SK-N-MC (cell line): ENCODE measurements around the gene ID3.
A peak's percentile ranks its signal among the peaks of the same experiment; 100 is the strongest.
"Not testable (repeated sequence)": the region's sequence is repeated elsewhere in the genome, so short reads cannot be mapped to it uniquely, and the experiment has no call there.

Experiments used
- DNase-seq: peaks from one replicate; pipeline ENCODE4 v3.0.0-alpha.2; 2011; ENCODE audit warnings: low read depth, low spot score
- H3K27ac ChIP-seq: fragments of 200-600 bp; sonication (generic); 2 replicates; pipeline ENCODE4 v1.5.1; 2016; ENCODE audit warnings: mixed run types
- H3K36me3 ChIP-seq: fragments of 200-600 bp; sonication (generic); 2 replicates; pipeline ENCODE4 v1.6.1; 2017; ENCODE audit warnings: antibody characterized with exemption, low read length, mixed read lengths; ENCODE audit not compliant: insufficient read depth
- H3K4me3 ChIP-seq: fragments of 200-600 bp; sonication (generic); 2 replicates; pipeline ENCODE4 v1.5.1; 2016
- H3K9ac ChIP-seq: fragments of 200-600 bp; sonication (generic); 2 replicates; pipeline ENCODE4 v1.8.0; 2017; ENCODE audit warnings: mixed run types, mixed read lengths; ENCODE audit not compliant: insufficient read length
- H3K9me3 ChIP-seq: fragments of 200-600 bp; sonication (generic); 2 replicates; pipeline ENCODE4 v1.6.1; 2017; ENCODE audit warnings: low read depth, mild to moderate bottlenecking, antibody characterized with exemption, low read length, moderate library complexity, mixed read lengths
- EZH2 ChIP-seq: fragments of 200-600 bp; sonication (generic); IDR thresholded peaks from one replicate; pipeline ENCODE4 v1.6.1; 2017; ENCODE audit warnings: antibody characterized with exemption
- FOXP2 ChIP-seq: optimal IDR thresholded peaks from 2 replicates; pipeline ENCODE3; 2011; ENCODE audit warnings: mild to moderate bottlenecking, moderate library complexity; ENCODE audit not compliant: insufficient read depth; ENCODE audit errors: extremely low read length, control extremely low read depth
- POLR2AphosphoS5 ChIP-seq: IDR thresholded peaks from 2 replicates; pipeline ENCODE4 v1.6.1; 2012; ENCODE audit warnings: mild to moderate bottlenecking, low read depth, low read length, borderline replicate concordance

ID3 gene

DNA sequence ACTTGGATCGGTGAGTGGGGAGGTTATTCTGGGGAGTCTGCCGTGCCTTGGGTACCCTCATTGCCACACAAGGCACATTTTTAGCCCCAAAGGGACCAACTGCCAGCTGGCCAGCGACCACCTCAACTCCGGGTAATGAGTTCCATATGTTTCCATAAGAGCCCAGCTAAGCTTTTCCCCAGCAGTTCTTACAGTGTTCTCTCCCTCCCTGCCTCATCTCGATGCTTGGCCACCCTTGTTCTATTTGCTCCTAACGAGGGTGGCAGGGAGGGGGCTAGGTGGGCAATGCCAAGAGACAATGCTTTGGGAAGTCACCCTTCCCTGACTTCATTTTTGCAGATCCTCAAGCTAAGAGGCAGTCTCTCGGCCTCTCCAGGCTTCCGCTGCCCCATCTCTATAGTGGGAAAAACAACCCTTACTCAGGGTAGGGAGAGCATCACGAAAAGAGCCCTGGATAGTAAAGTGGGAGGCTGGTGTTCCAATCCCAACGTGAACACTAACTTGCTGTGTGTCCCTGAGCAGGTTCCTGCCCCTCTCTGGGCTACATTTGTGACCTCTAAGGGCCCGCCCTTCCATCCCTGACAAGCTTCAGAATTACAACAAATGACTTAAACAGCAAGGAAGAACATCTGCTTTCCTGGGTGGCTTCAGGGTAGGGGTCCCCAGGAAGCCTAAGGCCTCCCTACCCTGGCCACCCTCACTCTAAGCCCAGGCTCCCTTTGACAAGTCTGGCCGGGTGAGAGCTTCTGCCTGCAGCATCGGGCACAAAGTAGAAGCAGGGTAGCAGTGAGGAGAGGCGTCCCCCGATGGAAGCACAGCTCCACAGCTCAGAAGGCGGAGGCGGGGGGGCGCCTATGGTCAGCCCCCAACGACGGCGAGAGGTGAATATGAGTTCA is 5.8 kb downstream of the ID3 start:
- peaks cover 20% of the 10 kb centered on the region for H3K36me3 ChIP-seq
- TF ChIP-seq FOXP2 = no peak
- H3K9me3 ChIP-seq = no peaks in the 10 kb centered on the region
- no peak for DNase-seq
- peak overlapping the region; percentile 71 for H3K9ac ChIP-seq
- H3K27ac ChIP-seq = peak overlapping the region; percentile 93
- H3K4me3 ChIP-seq = no peak overlapping the region; the same call in 1 of the 2 replicates

DNA sequence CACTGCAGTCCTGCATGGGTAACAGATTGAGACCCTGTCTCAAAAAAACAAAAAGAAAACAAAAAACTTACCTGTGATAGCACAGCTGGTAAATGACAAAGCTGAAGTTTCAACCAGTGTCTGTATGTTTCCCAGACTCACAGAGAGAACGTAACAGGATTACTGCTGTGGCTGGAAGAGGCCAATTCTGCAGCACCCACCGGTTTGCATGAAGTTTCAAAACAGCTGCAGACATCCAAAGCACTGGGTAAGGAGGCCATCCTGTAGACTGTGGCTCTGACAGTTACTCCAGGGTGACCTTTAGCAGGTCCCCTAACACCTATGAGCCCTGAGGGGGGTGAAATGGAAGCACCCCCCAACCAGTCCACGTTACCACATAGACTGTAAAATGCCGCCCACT is 7.5 kb downstream of the ID3 start:
- TF ChIP-seq EZH2 (no peak), FOXP2 (no peak), POLR2AphosphoS5 (no peak)
- no peak for DNase-seq
- no peak overlapping the region for H3K4me3 ChIP-seq
- H3K9me3 ChIP-seq = no peaks in the 10 kb centered on the region
- H3K27ac ChIP-seq = peak overlapping the region; percentile 60; the same call in 1 of the 2 replicates
- no peak overlapping the region for H3K9ac ChIP-seq
- H3K36me3 ChIP-seq = peaks cover 4% of the 10 kb centered on the region; the same call in 1 of the 2 replicates

DNA sequence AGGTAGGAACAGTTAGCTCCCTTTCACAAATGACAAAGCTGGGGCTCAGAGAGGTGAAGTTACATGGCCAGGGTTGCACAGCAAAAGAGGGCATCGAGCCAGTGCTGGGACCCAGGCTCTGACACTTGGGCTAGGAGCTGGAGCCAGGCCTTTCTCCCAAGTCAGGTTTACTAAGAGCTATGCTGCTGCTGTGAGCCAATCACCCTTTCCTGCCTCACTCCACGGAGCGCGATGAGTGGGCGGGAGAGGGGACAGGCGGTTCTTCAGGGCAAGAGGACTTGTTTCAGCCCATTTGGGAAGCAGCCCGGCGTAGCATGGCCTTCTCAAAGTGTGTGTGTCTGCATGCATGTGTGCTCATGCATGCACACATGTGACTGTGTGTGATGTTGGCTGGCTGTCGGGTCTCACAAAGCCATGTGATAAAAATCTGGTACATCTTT is 10.6 kb downstream of the ID3 start:
- no peak for TF ChIP-seq FOXP2
- TF ChIP-seq POLR2AphosphoS5 = no peak
- TF ChIP-seq EZH2 = no peak
- H3K36me3 ChIP-seq = no peaks in the 10 kb centered on the region
- H3K9me3 ChIP-seq = no peaks in the 10 kb centered on the region
- no peak overlapping the region for H3K4me3 ChIP-seq
- no peak overlapping the region for H3K9ac ChIP-seq
- H3K27ac ChIP-seq = peak overlapping the region; percentile 51
- no peak for DNase-seq

DNA sequence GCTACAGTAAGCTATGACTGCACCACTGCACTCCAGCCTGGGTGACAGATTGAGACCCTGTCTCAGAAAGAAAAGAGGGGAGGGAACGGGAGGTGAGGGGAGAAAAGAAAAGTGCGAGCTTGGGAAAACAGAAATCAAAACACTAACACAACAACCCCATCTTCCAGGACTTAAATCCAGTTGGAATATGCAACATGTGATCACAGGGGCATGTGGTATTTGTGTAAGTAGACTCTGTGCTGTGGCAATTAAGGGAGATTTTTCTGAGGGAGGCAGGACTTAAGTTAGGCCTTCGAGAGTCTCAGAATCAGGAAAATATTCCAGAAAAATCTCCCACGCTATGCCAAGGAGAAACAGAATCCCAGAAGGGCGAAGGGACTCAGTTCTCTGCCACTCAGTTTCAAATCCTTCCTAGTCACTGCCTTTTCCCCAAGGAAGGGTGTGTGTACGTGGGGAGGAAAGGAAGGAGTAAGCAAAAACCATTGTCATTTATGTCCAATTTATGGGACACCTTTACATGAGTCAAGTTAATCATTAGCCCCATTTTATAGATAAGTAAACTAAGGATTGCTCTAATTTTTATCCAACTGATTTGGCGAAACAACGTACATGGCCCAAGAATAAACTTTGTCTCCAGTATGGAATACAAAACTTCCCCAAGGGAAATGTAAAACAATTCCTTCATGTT is 12.3 kb downstream of the ID3 start:
- no peaks in the 10 kb centered on the region for H3K36me3 ChIP-seq
- H3K9me3 ChIP-seq = no peaks in the 10 kb centered on the region
- H3K9ac ChIP-seq = no peak overlapping the region
- no peak overlapping the region for H3K27ac ChIP-seq
- DNase-seq = no peak
- TF ChIP-seq FOXP2 = no peak
- TF ChIP-seq POLR2AphosphoS5 = no peak
- no peak for TF ChIP-seq EZH2
- no peak overlapping the region for H3K4me3 ChIP-seq

DNA sequence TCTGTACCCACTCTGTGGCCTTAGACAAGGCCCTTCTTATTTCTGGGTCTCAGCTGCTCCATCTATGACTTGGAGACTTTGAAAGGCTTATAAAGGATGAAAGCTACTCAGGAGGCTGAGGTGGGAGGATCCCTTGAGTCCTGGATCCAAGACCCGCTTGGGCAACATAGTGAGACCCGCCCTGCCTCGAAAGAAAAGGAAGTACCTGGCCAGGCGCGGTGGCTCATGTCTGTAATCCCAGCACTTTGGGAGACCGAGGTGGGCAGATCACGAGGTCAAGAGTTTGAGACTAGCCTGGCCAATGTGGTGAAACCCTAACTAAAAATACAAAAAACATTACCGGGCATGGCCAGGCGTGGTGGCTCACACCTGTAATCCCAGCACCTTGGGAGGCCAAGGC is 13.4 kb downstream of the ID3 start:
- H3K9ac ChIP-seq = no peak overlapping the region
- no peak for DNase-seq
- no peak overlapping the region for H3K27ac ChIP-seq
- H3K4me3 ChIP-seq = no peak overlapping the region
- H3K36me3 ChIP-seq = no peaks in the 10 kb centered on the region
- H3K9me3 ChIP-seq = no peaks in the 10 kb centered on the region
- TF ChIP-seq POLR2AphosphoS5 (no peak), FOXP2 (no peak), EZH2 (no peak)

DNA sequence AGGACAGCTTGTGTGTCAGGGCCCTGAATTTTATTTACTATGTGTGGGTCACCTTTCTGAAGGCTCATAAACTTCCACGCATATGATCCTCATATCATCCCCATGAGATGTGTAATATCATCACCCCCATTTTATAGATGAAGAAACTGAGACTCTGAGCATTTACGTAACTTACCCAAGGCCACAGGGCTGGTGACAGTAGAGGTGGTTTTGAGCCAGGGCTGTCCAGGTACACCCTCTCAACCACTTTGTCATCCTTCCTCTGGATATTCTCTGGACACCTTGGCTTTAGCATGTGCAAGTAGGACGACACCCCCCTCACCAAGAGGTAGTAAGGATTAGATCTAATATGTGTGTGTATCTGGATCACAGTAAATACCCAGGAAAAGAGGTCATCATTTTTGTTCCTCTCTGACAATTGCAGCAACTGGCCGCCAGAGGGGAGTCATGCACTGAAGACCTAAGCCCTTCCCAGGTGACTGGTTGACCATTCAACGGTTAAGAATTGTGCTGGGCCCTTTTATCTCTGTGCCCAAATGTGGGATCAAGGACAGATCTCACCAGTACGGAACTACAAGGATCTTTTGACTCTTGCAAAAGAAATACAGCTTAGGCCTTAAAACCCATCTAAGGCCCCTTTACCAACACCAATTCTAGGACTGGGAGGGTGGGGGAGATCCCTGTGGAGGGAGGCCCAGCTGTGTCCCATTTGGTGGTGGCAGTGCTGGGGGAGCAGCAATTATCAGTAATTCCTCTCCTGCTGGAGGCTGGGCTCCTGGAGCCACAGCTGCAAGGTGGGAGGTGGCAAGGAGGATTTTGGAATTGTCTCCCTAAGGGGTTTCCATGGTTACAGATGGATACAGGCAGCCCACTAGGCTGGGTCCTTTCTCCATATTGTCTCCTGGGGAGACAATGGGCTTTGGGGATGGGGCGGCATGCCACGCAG is 14.6 kb downstream of the ID3 start:
- no peak overlapping the region for H3K4me3 ChIP-seq
- no peak for TF ChIP-seq EZH2
- TF ChIP-seq FOXP2 = no peak
- no peak for TF ChIP-seq POLR2AphosphoS5
- H3K9me3 ChIP-seq = no peaks in the 10 kb centered on the region
- no peaks in the 10 kb centered on the region for H3K36me3 ChIP-seq
- no peak for DNase-seq
- H3K27ac ChIP-seq = no peak overlapping the region
- H3K9ac ChIP-seq = no peak overlapping the region

DNA sequence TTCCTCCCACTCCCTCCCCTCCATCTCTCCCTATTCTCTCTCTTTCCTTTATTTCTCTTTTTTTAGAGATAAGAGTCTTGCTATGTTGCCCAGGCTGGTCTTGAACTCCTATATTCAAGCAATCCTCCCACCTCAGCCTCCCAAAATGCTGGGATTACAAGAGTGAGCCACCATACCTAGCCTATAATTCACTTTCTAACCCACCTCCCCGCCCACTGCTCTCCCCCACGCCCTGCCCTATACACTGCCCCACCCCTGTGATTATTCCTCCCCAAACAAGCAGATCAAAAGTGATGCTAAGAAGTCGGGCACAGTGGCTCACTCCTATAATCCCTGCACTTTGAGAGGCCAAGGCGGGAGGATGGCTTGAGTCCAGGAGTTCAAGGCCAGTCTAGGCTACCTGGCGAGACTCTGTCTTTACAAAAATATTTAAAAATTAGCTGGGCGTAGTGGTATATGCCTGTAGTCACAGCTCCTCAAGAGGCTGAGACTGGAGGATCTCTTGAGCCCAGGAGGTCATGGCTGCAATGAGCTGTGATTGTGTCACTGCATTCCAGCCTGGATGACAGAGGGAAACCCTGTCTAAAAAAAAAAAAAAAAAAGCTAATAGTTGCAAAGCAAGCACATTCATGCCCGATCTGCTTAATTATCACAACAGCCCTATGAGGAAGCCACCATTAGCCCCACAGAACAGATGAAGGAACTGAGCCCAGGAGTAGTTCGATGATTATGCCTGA is 15.4 kb downstream of the ID3 start:
- H3K9ac ChIP-seq = no peak overlapping the region
- no peak for DNase-seq
- H3K36me3 ChIP-seq = no peaks in the 10 kb centered on the region
- H3K4me3 ChIP-seq = no peak overlapping the region
- no peak overlapping the region for H3K27ac ChIP-seq
- H3K9me3 ChIP-seq = no peaks in the 10 kb centered on the region
- TF ChIP-seq EZH2 (no peak), FOXP2 (no peak), POLR2AphosphoS5 (no peak)

DNA sequence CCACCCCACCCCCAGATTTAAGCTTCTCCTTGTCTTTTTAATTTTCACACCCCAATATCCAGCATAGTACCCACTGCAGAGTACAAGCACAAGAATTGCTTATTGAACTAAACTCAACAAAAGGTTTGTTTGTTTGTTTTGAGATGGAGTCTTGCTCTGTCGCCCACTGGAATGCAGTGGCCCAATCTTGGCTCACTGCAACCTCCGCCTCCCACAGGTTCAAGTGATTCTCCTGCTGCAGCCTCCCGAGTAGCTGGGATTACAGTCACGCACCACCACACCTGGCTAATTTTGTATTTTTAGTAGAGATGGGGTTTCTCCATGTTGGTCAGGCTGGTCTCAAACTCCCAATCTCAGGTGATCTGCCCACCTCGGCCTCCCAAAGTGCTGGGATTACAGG is 16.4 kb downstream of the ID3 start:
- not testable (repeated sequence) for H3K9me3 ChIP-seq, H3K9ac ChIP-seq, DNase-seq, H3K36me3 ChIP-seq, H3K27ac ChIP-seq, H3K4me3 ChIP-seq
